NCI-H2227 treated with DMSO at 0.1 percent for 48 hours (cell line): ENCODE results near the gene RBFOX2.

ENCODE experiments used
- DNase-seq: peaks from one replicate; lab custom pipeline; 2025; lab: John Stamatoyannopoulos, UW

The RBFOX2 gene

GRCh38 chr22:35697142-35697541 is 331.5 kb downstream of the RBFOX2 start:
- DNase-seq, result no peak

- no peak for DNase-seq
These were observed 333.4 kb downstream of the RBFOX2 start for GRCh38 chr22:35695202-35695601.

- DNase-seq, result no peak
These were observed 338.6 kb downstream of the RBFOX2 start for GRCh38 chr22:35690001-35690400.

GRCh38 chr22:35688913-35689675 is 339.5 kb downstream of the RBFOX2 start:
- no peak for DNase-seq
